Heart left ventricle (tissue), 16 donors: ENCODE data around the gene TRIM66. TPM values are rescaled to one million over a fixed set of nuclear protein-coding genes. Genes with fewer than 3 reads are reported as not detected.

Source experiments
- ATAC-seq, 4 donors: fragments of 200-7000 bp; cut with Tn5 transposase; one replicate each; pipeline ENCODE4 v1.9.1; 2020 to 2022; ENCODE audit warnings: moderate library complexity in 4 of 4, mild to moderate bottlenecking in 3 of 4, moderate number of reproducible peaks in 1 of 4
- DNase-seq, 5 donors: peaks; one replicate each; pipeline ENCODE4 v3.0.0-alpha.2; 2020
- H3K27ac ChIP-seq, 12 donors: fragments of 200-600 bp; sonication (generic) in 4 of 12; one replicate each; pipeline versions ENCODE4 v1.5.0 to v1.8.0; 2016 to 2022; ENCODE audit warnings: mild to moderate bottlenecking in 2 of 12
- H3K27me3 ChIP-seq, 9 donors: fragments of 200-600 bp; sonication (generic) in 2 of 9; one replicate each; pipeline versions ENCODE4 v1.5.1 to v1.8.0; 2016 to 2022; ENCODE audit warnings: mild to moderate bottlenecking in 3 of 9
- H3K36me3 ChIP-seq, 9 donors: fragments of 200-600 bp; sonication (generic) in 2 of 9; one replicate each; pipeline versions ENCODE4 v1.5.0 to v1.8.0; 2018 to 2022; ENCODE audit warnings: mild to moderate bottlenecking in 2 of 9
- H3K4me1 ChIP-seq, 12 donors: fragments of 200-600 bp; sonication (generic) in 4 of 12; one replicate each; pipeline versions ENCODE4 v1.5.0 to v1.8.0; 2016 to 2022; ENCODE audit warnings: mild to moderate bottlenecking in 3 of 12
- H3K4me3 ChIP-seq, 12 donors: fragments of 200-600 bp; sonication (generic) in 4 of 12; one replicate each; pipeline versions ENCODE4 v1.5.0 to v1.8.0; 2017 to 2022; ENCODE audit warnings: mild to moderate bottlenecking in 9 of 12, moderate library complexity in 4 of 12
- H3K9me3 ChIP-seq, 12 donors: fragments of 200-600 bp; sonication (generic) in 4 of 12; one replicate each; pipeline versions ENCODE4 v1.5.0 to v1.8.0; 2016 to 2022; ENCODE audit warnings: mild to moderate bottlenecking in 1 of 12
- CTCF ChIP-seq, 12 donors: fragments of 200-600 bp; sonication (generic) in 4 of 12; IDR thresholded peaks; one replicate each; pipeline versions ENCODE4 v1.5.0 to v1.8.0; 2018 to 2022; ENCODE audit warnings: antibody characterized with exemption in 12 of 12, mild to moderate bottlenecking in 5 of 12
- POLR2A ChIP-seq, 2 donors: fragments of 450-650 bp; IDR thresholded peaks; one replicate each; pipeline ENCODE4 v1.6.1; 2017; ENCODE audit warnings: antibody characterized with exemption in 2 of 2, mild to moderate bottlenecking in 2 of 2, moderate library complexity in 2 of 2
- WGBS, 4 donors: extraction: QIAGEN DNeasy Blood & Tissue Kit in 2 of 4; methylation state at CpG; one replicate each; pipeline versions ENCODE4 v1.1.5 to v1.1.7; 2013 to 2018; 5-methylcytosine and 5-hydroxymethylcytosine counted together
- intact Hi-C, 10 donors: fragments of 100-400 bp; cut with DNase I; formaldehyde crosslinking; loops; one replicate each; pipeline versions ENCODE4 v1.11.1 to v1.14.2; 2022
- polyA plus RNA-seq, 2 donors: library from polyadenylated mRNA; stranded (reverse); fragments of 200-250 nt; gene quantifications; one replicate each; pipeline ENCODE4 v1.2.3, GENCODE V29; 2013
- total RNA-seq, 9 donors: library from RNA; depleted of rRNA in 2 of 9; stranded (reverse); fragments of >200 nt in 2 of 9; fragmentation: NEBNext Ultra II Directional in 3 of 9; extraction: Animal tissue kit (Norgen Biotek cat#: 25700) in 3 of 9; gene quantifications; one replicate each; pipeline versions ENCODE4 v1.1.0 to v1.2.4, GENCODE V29; 2016 to 2023
- donor health status: ischemic (EF 13 %, LVEDD 7.1; RV severe dilation, severe dysfunction).
- donor health status: healthy with polysubstance abuse.
- donor health status: DM: no; HTN: yes; CAD: no.
- donor health status: DM: no; HTN: no; CAD: no.
- donor health status: ischemic (EF 25% LVEDD 6.9; RV normal size, moderate dysfunction).
- donor health status: ischemic (EF 25% LVEDD 5.7; RV mildly dilated, moderate dysfunction).
- donor health status: healthy.
- donor health status: DM: yes; HTN: yes; CAD: no.
- donor health status: ischemic (EF 35%, LVEDD 5.7; RV mildly dilated, moderate dysfunction).
- donor health status: nonischemic (EF 11% LVEDD 7.7; RV severe dilation, severe dysfunction).
- donor health status: DM: yes; HTN: yes; CAD: no.
- donor health status: PGD.
- donor health status: ischemic (EF 29% LVEDD 5.4; RV normal size, mild dysfunction).
- donor health status: nonischemic (EF 23%, LVEDD 6.1; RV moderate dilation, normal function).

Gene TRIM66
- total and polyA plus RNA-seq, 11 donors: 0.71 to 10.1 (median 3.8) TPM

- H3K27ac ChIP-seq: peak overlapping the region in 1 of 12 donors; percentile 95
Measured at GRCh38 chr11:8724682-8725081, 42.2 kb upstream of the TRIM66 start.

GRCh38 chr11:8723711-8724110, 41.2 kb upstream of the TRIM66 start:
- ATAC-seq (no peak), DNase-seq (no peak)
- peaks cover 0 to 29% (median 10%) of the 10 kb centered on the region in 9 donors for H3K36me3 ChIP-seq
- intact Hi-C loops: loop anchor here in 1 of 10 donors (10.0 kb wide), 1 partner anchor 81 kb away; no protein-coding TSS in a partner anchor
- H3K27ac ChIP-seq: peak overlapping the region in 1 of 12 donors; percentile 95
- TF ChIP-seq CTCF (IDR thresholded peaks at IDR 0.05) (no peak), POLR2A (IDR thresholded peaks at IDR 0.05) (no peak)
- 91 to 97% (median 93%) methylated on average over 7 of the region's 7 CpGs for WGBS, 4 donors
- H3K4me3 ChIP-seq: no peak overlapping the region
- H3K9me3 ChIP-seq: no peaks in the 10 kb centered on the region
- H3K4me1 ChIP-seq: peaks cover 9 to 75% (median 60%) of the 10 kb centered on the region in 12 donors
- no peaks in the 10 kb centered on the region for H3K27me3 ChIP-seq

More at GRCh38 chr11:8724682-8725081, 42.2 kb upstream of the TRIM66 start:
- Histone ChIP-seq H3K9me3 (no peaks in the 10 kb centered on the region), H3K36me3 (peaks cover 0 to 37% (median 13%) of the 10 kb centered on the region in 9 donors), H3K4me3 (no peak overlapping the region), H3K4me1 (peaks cover 5 to 72% (median 58%) of the 10 kb centered on the region in 12 donors), H3K27me3 (no peaks in the 10 kb centered on the region)
- WGBS, 4 donors: 90 to 98% (median 92%) methylated on average over 7 of the region's 7 CpGs
- no peak for ATAC-seq
- intact Hi-C loops: loop anchor here in 2 of 10 donors (5.0 to 10.0 kb wide), 2 partner anchors 80 to 148 kb away; no protein-coding TSS in a partner anchor
- DNase-seq: no peak
- TF ChIP-seq POLR2A (IDR thresholded peaks at IDR 0.05): no peak
- TF ChIP-seq CTCF (IDR thresholded peaks at IDR 0.05): no peak

- ATAC-seq (no peak), DNase-seq (no peak)
- Histone ChIP-seq H3K4me3 (no peak overlapping the region), H3K27me3 (no peaks in the 10 kb centered on the region), H3K4me1 (peaks cover 13 to 73% (median 61%) of the 10 kb centered on the region in 12 donors), H3K27ac (peak overlapping the region in 7 of 12 donors; percentile 3 to 95 (median 37)), H3K9me3 (no peaks in the 10 kb centered on the region), H3K36me3 (peaks cover 0 to 29% (median 10%) of the 10 kb centered on the region in 9 donors)
- TF ChIP-seq CTCF (IDR thresholded peaks at IDR 0.05) (no peak), POLR2A (IDR thresholded peaks at IDR 0.05) (no peak)
- WGBS, 4 donors: 81 to 93% (median 85%) methylated on average over 3 of the region's 3 CpGs
- intact Hi-C loops: loop anchor here in 1 of 10 donors (10.0 kb wide), 1 partner anchor 82 kb away; no protein-coding TSS in a partner anchor
Measured at GRCh38 chr11:8722809-8723208, 40.3 kb upstream of the TRIM66 start.

GRCh38 chr11:8721609-8722500, 39.4 kb upstream of the TRIM66 start:
- intact Hi-C loops: loop anchor here in 1 of 10 donors (10.0 kb wide), 1 partner anchor 83 kb away; no protein-coding TSS in a partner anchor
- H3K27me3 ChIP-seq: no peaks in the 10 kb centered on the region
- TF ChIP-seq CTCF (IDR thresholded peaks at IDR 0.05): no peak
- TF ChIP-seq POLR2A (IDR thresholded peaks at IDR 0.05): no peak
- ATAC-seq (no peak), DNase-seq (peak in 1 of 5 donors; percentile 30)
- no peak overlapping the region for H3K4me3 ChIP-seq
- WGBS, 4 donors: 54 to 68% (median 63%) methylated on average over 12 to 13 of the region's 13 CpGs
- peaks cover 19 to 73% (median 62%) of the 10 kb centered on the region in 12 donors for H3K4me1 ChIP-seq
- H3K36me3 ChIP-seq: peaks cover 0 to 37% (median 13%) of the 10 kb centered on the region in 9 donors
- H3K9me3 ChIP-seq: no peaks in the 10 kb centered on the region
- peak overlapping the region in 11 of 12 donors; percentile 14 to 95 (median 74) for H3K27ac ChIP-seq
